Activated T-helper 1 cell treated with anti-CD3 and anti-CD28 coated beads, Interleukin-2, amount 50 U/mL, for 16 hours (primary cell): ENCODE data around the gene INS.
"Not testable (repeated sequence)": the region's sequence is repeated elsewhere in the genome, so short reads cannot be mapped to it uniquely, and the experiment has no call there.

Experiments
- DNase-seq, 2 donors: peaks; one replicate each; pipeline ENCODE4 v3.0.0-alpha.2; 2020; ENCODE audit warnings: low read depth in 1 of 2, low spot score in 1 of 2

The INS gene

DNA sequence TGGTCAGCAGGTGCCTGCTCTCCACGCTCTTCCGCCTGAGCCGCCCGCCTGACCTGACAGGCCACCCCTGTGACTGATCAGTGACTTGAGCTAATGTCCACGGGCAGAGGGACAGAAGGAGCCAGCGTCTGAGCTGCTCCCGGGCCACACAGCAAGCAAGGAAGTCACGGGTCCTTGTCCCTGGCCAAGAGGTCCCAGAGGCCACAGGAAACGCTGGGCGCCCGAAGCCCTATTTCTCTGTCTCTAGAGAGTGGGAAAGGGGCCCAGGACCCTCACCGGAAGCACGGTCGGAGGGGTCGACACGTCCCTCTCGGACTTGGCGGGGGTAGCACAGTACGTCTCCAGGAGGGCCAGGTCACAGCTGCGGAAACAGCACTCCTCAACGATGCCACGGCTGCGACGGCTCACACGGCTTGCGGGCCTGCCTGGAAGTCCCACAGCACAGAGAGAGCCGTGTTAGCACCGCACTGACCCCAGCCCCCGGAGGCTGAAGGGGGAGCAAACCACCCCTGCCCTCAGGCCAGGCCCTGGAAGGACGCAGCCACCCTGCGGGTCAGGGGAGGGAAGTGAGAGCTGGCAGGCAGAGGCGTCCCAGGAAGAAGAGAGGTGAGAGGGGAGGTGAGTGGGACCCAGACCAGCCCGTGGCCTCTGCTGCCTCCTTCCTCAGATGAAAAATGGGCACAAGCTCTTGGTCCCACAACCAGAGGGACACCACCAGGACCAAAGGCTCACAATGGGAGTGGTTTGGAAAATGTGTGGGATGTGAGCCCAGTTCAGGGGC is 27.6 kb downstream of the INS start:
- DNase-seq = no peak

DNA sequence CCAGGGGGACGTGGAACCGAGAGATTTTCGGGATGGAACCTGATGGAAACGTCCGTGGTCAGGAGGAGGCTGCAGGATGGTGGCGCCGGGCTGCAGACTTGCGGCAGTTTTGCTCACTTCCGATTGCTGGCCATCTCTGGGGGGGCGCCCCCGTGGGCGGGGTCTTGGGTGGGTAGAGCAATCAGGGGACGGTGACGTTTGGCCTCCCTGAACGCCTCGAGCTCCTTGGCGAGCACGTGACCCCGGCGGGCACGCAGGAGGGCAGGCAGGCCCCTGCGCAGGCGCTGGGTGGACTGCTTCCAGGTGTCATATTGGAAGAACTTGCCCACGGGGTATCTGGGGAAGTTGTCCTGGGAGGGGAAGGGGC is 28.2 kb downstream of the INS start:
- DNase-seq = no peak

DNA sequence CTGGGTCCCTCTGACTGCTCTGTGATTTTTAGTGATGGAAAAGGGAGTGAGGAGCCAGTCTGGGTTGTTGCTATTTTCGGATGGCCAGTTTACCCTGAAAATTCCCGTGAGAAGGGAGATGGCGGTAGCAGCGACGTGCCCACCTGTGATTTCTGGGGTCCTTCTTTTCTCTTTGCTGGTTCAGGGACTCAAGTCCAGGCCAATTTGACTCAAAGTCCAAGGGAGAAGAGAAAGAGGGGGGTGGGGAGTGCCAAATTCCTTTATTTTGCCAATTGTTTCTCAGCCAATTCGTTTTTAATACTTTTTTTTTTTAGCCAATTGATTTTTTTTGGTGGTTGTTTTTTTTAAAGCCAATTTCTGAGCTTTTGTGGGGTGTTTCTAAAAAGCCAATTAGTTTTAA is 28.8 kb downstream of the INS start:
- no peak for DNase-seq

DNA sequence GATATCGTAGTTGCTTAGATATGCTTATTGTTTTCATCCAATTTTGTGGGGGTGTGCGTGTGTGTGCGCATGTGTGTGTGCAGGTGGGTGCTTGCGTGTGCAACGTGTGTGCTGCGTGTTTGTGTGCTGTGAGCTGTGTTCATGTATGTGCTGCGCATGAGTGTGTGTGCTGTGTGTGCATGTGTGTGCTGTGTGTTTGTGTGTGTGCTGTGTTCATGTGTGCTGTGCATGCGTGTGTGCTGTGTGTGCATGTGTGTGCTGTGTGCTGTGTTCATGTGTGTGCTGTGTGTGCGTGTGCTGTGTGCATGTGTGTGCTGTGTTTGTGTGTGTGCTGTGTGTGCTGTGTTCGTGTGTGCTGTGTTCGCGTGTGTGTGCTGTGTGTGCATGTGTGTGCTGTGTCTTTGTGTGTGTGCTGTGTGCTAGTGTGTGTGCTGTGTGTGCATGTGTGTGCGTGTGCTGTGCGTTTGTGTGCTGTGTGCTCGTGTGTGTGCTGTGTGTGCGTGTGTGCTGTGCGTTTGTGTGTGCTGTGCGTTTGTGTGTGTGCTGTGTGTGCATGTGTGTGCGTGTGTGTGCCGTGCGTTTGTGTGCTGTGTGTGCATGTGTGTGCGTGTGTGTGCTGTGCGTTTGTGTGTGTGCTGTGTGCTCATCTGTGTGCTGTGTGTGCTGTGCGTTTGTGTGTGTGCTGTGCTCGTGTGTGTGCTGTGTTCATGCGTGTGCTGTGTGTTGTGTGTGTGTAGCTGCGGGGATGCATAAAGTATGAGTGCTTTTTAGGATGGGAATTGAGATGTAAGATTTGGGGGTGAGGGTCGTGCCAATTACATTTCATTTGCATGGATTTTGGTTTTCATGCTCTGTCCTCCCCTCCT is 29.4 kb downstream of the INS start:
- DNase-seq = no peak

GRCh38 chr11:2130881-2131352 is 30.1 kb downstream of the INS start:
- DNase-seq = no peak

DNA sequence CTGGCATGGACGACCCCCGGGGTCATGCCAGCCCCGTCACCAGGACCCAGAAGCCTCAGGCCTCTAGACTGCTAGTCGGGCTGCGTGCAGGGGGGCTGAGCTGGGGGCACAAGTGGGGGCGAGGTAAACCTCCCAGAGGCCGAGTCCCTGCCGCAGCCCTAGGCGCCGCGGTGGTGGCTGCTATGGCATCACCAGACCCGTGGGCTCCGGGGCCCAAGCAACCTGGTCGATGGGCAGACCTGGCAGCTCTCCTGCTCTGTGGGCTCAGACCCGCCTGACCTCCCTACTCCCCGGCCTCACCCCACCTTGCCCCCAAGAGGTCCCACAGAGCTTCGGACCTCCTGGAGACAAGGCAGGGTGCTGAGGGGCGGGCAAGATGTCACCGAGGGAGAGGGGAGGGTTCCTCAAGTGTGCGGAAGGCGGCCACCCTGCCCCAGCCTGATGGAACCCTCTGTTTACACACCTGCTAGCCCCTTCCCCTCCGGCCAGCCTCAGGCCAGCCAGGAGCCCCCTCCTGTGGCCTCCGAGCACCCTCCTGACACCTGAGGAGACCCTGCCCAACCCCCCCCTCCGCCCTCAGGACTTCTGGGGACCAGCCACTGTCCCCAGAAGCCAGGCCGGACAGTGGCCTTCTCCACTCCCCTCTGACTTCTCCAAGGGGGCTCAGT is 31.2 kb downstream of the INS start:
- DNase-seq = no peak

GRCh38 chr11:2129308-2129698 is 31.7 kb downstream of the INS start:
- DNase-seq = no peak

DNA sequence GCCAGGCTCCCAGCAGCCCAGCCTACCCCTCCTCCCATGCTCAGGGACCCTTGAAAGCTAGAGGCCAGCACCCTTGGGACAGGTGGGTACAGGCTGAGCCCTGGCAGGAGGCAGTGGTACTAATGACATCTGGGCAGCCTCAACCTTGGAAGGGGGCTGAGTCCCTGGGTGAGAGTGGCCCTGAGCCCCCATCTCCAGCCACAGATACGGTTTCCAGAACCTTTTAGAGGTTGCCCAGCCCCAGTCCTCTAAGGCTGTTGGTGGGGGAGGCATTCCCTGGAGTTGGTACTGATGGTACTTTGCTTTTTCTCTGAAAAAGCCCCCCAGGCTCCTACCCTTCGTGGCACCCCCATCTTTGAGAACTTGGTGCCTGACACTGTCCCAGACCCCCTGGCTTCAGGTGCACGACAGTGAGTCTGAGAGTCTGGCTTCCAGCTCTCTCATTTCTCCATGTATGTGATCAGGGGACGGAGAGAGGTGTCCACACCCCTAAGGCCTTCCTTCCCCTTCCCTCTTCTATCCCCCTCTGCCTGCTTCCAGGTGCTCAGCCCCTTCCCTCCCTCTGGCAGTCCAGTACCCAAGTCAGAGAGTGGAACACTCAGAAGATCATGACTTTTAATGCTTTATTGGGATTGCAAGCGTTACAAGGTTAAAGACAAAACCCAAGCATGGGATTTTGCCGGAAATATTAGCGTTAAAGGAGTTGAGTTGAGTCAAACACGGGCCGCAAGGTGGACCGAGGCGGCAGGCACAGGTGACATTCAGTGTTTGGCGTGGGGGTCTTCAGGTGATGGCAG is 32.3 kb downstream of the INS start:
- no peak for DNase-seq

GRCh38 chr11:2128130-2128510 is 32.9 kb downstream of the INS start:
- no peak for DNase-seq

DNA sequence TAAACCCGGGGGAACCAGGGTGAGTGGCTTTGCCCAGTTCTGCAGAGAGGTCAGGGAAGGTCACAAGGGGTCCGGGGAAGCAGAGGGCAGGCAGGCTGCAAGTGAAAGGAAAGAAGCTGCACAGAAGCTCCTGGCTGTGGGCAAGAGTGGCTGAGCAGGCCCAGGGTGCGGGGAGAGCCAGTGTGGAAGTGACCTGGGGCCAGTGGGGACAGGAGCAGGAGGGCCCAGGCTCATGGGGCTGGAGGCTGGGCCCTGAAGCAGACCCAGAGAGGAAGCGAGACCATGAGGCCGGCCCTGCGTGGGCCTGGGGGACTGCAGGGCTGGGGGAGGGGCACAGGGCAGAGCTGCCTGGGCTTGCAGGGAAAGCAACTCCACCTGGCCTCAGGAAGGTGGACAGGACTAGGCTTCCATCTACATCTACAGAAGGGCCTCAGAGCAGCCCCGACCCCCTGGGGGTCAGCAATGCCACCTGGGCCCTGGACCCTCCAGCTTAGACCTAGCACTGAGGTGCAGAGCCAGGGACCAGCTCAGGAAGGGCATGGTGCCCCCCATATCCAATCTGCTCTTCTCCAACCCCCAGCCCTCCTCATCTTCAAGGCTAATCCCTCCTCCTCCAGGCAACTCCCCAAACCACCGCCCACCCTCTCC is 33.4 kb downstream of the INS start:
- no peak for DNase-seq

GRCh38 chr11:2126520-2127085 is 34.4 kb downstream of the INS start:
- DNase-seq = no peak

GRCh38 chr11:2124736-2125484 is 36.1 kb downstream of the INS start:
- not testable (repeated sequence) for DNase-seq

- no peak for DNase-seq
Measured at GRCh38 chr11:2123628-2123960, 37.4 kb downstream of the INS start.

GRCh38 chr11:2122907-2123627 is 37.9 kb downstream of the INS start:
- DNase-seq = no peak

DNA sequence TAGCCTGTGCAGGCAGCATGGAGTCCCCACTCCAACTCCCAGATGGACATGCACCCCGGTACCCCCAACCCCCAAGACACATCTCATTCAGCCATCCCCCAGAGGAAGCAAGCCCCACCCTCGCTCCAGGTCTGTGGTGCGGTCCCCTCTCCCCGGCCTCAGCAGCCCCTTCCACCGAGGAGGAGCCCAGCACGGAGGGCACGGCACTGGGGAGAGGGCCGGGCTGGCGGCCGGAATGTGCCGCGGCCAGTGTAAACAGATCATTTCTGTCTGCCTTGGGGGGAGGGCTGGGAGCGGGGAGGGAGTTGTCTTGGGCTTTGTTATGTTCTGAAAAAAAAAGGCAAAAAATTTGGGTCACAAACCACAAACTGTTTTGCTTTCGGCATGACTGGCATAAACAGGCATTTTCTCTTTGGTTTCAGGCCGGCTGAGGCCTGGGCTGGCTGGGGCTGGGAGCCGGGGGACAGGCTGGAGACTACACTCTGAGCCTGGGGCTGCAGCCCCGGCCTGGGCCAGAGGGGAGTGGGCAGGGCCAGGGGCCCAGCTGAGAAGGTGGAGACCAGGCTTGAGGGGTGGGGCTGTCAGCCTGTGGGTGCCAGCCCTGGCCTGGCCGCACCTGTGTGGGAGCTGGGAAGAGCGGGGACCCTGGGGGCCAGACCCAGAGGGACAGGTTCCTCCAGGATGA is 38.6 kb downstream of the INS start:
- DNase-seq = no peak

- DNase-seq = no peak
Measured at GRCh38 chr11:2121227-2122130, 39.5 kb downstream of the INS start.

DNA sequence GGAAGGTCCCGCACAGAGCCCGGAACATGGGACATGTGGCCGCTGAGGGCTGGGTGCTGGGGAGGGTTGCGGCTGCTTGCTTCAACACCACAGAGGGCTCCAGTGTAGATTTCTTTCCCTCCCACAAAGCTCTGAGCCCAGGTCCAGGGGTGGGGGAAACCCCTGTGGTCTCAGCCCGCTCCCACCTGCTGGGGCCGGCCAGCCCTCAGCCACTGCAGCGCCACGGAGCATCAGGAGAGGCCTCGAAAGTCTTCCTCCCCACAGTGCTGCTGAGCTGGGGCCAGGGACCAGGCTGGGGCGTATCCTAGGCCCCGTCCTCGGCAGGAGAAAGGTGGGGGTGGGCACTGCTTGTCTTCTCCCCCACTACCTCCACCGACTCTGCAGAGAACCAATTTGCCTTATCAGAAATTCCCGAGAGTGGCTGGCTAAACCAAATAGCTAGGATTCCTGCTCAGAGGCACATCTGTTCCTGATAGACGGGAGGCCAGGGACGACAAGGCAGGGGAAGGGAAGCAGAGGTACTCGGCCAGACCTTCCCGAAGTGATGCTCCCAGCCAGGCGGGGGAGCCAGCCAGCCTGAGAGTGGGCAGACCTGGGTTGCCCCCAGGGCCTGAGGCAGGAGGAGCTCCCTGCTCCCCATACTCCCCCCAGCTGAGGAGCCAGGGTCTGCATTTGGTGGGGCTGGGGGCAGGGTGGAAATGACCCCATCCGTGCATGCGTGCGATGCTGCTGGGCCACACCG is 40.5 kb downstream of the INS start:
- DNase-seq = no peak
